ENCODE results near the gene ITGA6.

GRCh38 chr2:172405673-172406072 lies 21.7 kb upstream of the ITGA6 start:
- TF ChIP-seq CTCF (IDR thresholded peaks at IDR 0.05) (no peak), POLR2A (IDR thresholded peaks at IDR 0.05) (no peak)
